A549 (cell line): ENCODE measurements around the gene UNC13A. TPM values are rescaled to one million over a fixed set of nuclear protein-coding genes. Genes with fewer than 3 reads are reported as not detected.
"Not testable (repeated sequence)": the region's sequence is repeated elsewhere in the genome, so short reads cannot be mapped to it uniquely, and the experiment has no call there.

Experiments used
- ATAC-seq, 2 experiments: fragments of 200-7000 bp in 1 of 2; fragments of >200 bp in 1 of 2; cut with Nextera tagmentation in 1 of 2; cut with Tn5 transposase in 1 of 2; 3 replicates each; pipeline versions ENCODE4 v1.8.0 to v1.9.1; 2018 to 2020; ENCODE audit warnings: mild to moderate bottlenecking in 1 of 2, moderate library complexity in 1 of 2
- CTCF ChIA-PET: fragments of 300-600 bp; sonication (Branson Sonifier 250); formaldehyde crosslinking; extraction: SDS; loops from one replicate; lab custom pipeline; 2021; ENCODE audit warnings: antibody characterized with exemption, inconsistent platforms; lab: Yijun Ruan, JAX
- POLR2A ChIA-PET: fragments of 350-600 bp; formaldehyde crosslinking; extraction: SDS; loops from one replicate; lab custom pipeline; 2021; ENCODE audit warnings: antibody characterized with exemption, inconsistent platforms; lab: Yijun Ruan, JAX
- DNase-seq, 2 experiments: peaks; one replicate each; pipeline versions ENCODE4 v3.0.0 to v3.0.0-alpha.2; 2011 to 2016; ENCODE audit warnings: low read depth in 1 of 2, low spot score in 1 of 2
- FAIRE-seq: peaks from 2 replicates; lab custom pipeline; 2011; peaks lifted over from hg19 to GRCh38; lab: Jason Lieb, UNC
- H3K27ac ChIP-seq, 2 experiments: fragments of >200 bp; sonication (Bioruptor Twin); formaldehyde crosslinking; 3 replicates each; pipeline ENCODE4 v1.5.1; 2016 to 2017
- H3K4me1 ChIP-seq: fragments of >200 bp; sonication (Bioruptor Twin); formaldehyde crosslinking; 3 replicates; pipeline ENCODE4 v1.6.1; 2016
- H3K4me2 ChIP-seq: fragments of >200 bp; sonication (Bioruptor Twin); formaldehyde crosslinking; 3 replicates; pipeline ENCODE4 v1.6.1; 2016
- H3K4me3 ChIP-seq: fragments of >200 bp; sonication (Bioruptor Twin); formaldehyde crosslinking; 3 replicates; pipeline ENCODE4 v1.5.1; 2016
- H3K9me3 ChIP-seq: fragments of >200 bp; sonication (Bioruptor Twin); formaldehyde crosslinking; 3 replicates; pipeline ENCODE4 v1.6.1; 2016
- ATOH8 ChIP-seq: fragments of 250-450 bp; sonication (Bioruptor Pico); IDR thresholded peaks from 2 replicates; pipeline ENCODE4 v1.5.0; 2020; ENCODE audit warnings: low read depth, mild to moderate bottlenecking, moderate library complexity
- EHMT2 ChIP-seq: fragments of 200-600 bp; sonication (generic); IDR thresholded peaks from 2 replicates; pipeline ENCODE4 v1.6.1; 2016; ENCODE audit warnings: antibody characterized with exemption, low read depth, mild to moderate bottlenecking, moderate library complexity
- FOSL2 ChIP-seq, 2 experiments: fragments of 450-650 bp in 1 of 2; fragments of >200 bp in 1 of 2; sonication (Bioruptor Twin) in 1 of 2; formaldehyde crosslinking; IDR thresholded peaks; 2 replicates each; pipeline versions ENCODE4 v1.5.0 to v1.6.1; 2016 to 2020; ENCODE audit warnings: mild to moderate bottlenecking in 1 of 2, moderate library complexity in 1 of 2
- HOXB13 ChIP-seq: fragments of 250-450 bp; sonication (Bioruptor Pico); IDR thresholded peaks from 2 replicates; pipeline ENCODE4 v1.5.0; 2020; ENCODE audit warnings: low read depth, mild to moderate bottlenecking, moderate library complexity
- JUN ChIP-seq, 2 experiments: fragments of >200 bp; sonication (Bioruptor Twin); formaldehyde crosslinking; IDR thresholded peaks; 2 replicates in 1 of 2; 3 replicates in 1 of 2; pipeline ENCODE4 v1.6.1; 2016 to 2017
- KDM1A ChIP-seq: fragments of 200-600 bp; sonication (generic); IDR thresholded peaks from 2 replicates; pipeline ENCODE4 v1.6.1; 2016; ENCODE audit warnings: low read depth, mild to moderate bottlenecking
- NFE2L2 ChIP-seq: fragments of 150-350 bp; conservative IDR thresholded peaks from 2 replicates; pipeline ENCODE4 v1.6.1; 2014; ENCODE audit warnings: low read length
- ZC3H11A ChIP-seq: fragments of 450-650 bp; IDR thresholded peaks from 2 replicates; pipeline ENCODE4 v1.6.1; 2014; ENCODE audit warnings: antibody characterized with exemption, mild to moderate bottlenecking
- ZFP36 ChIP-seq: fragments of 450-650 bp; IDR thresholded peaks from 2 replicates; pipeline ENCODE4 v1.6.1; 2014; ENCODE audit warnings: borderline replicate concordance; ENCODE audit not compliant: partially characterized antibody
- WGBS: methylation state at CpG from one replicate; pipeline ENCODE4 v1.1.6; 2017; ENCODE audit errors: missing lambda C conversion rate; 5-methylcytosine and 5-hydroxymethylcytosine counted together
- polyA plus RNA-seq, 4 experiments: library from polyadenylated mRNA; depleted of rRNA in 3 of 4; stranded (reverse); fragments of >200 nt; fragmentation: RNase III in 1 of 4; extraction: RNeasy Plus Mini Kit Qiagen cat#74134 plus additional on column Dnase treatment in 1 of 4; gene quantifications; 2 replicates in 3 of 4; 3 replicates in 1 of 4; pipeline ENCODE4 v1.2.3, GENCODE V29; 2011 to 2017

UNC13A gene
- polyA plus RNA-seq, 2 of the 4 experiments (the other 2 are of a cell fraction): 3.1 to 4.2 TPM

GRCh38 chr19:17576758-17577456, 111.2 kb downstream of the UNC13A start:
- TF ChIP-seq FOSL2 (IDR thresholded peaks at IDR 0.05) (no peak), FOSL2 (CRISPR knock-in tag; IDR thresholded peaks at IDR 0.05) (no peak), NFE2L2 (no peak)
- TF ChIP-seq, all 56 proteins: peak for 0
- DNase-seq (peak; percentile 53 to 84), ATAC-seq (peak; percentile 52 to 78), FAIRE-seq (no peak)
- ChIA-PET POLR2A (no interaction called here), CTCF (interaction anchor here (1.8 to 2.0 kb wide), 3 partner anchors 38 to 207 kb away, joined by 4 to 5 read pairs (median 4); no protein-coding TSS in a partner anchor)
- Histone ChIP-seq H3K4me2 (peak overlapping the region; percentile 23; the same call in 1 of the 3 replicates), H3K9me3 (no peaks in the 10 kb centered on the region), H3K4me1 (peaks cover 16% of the 10 kb centered on the region; the same call in 2 of the 3 replicates), H3K4me3 (no peak overlapping the region), H3K27ac (peak overlapping the region in 1 of 2 experiments; percentile 60; a peak in 2 of 6 replicates)
- WGBS: 70% methylated on average over 17 of the region's 34 CpGs

GRCh38 chr19:17575871-17576757, 112.0 kb downstream of the UNC13A start:
- H3K27ac ChIP-seq: peak overlapping the region in 1 of 2 experiments; percentile 60; a peak in 2 of 6 replicates

GRCh38 chr19:17572638-17573037, 115.5 kb downstream of the UNC13A start:
- H3K4me1 ChIP-seq: peaks cover 5% of the 10 kb centered on the region; the same call in 2 of the 3 replicates
- H3K4me3 ChIP-seq: no peak overlapping the region
- TF ChIP-seq ZFP36 (peak; percentile 73), ZC3H11A (no peak)
- no peak for FAIRE-seq
- no peak overlapping the region for H3K4me2 ChIP-seq
- DNase-seq: no peak
- POLR2A ChIA-PET: interaction anchor here (1.7 kb wide), 1 partner anchor 13 kb away, joined by 6 read pairs; no protein-coding TSS in a partner anchor
- WGBS: 96% methylated on average over 6 of the region's 7 CpGs
- CTCF ChIA-PET: interaction anchor here (0.6 to 2.6 kb wide), 8 partner anchors 14 to 212 kb away, joined by 3 to 9 read pairs (median 5); no protein-coding TSS in a partner anchor
- no peak for ATAC-seq
- no peaks in the 10 kb centered on the region for H3K9me3 ChIP-seq
- H3K27ac ChIP-seq: no peak overlapping the region

More at GRCh38 chr19:17575871-17576757, 112.0 kb downstream of the UNC13A start:
- POLR2A ChIA-PET: no interaction called here
- H3K4me3 ChIP-seq: no peak overlapping the region
- peak overlapping the region; percentile 23; the same call in 1 of the 3 replicates for H3K4me2 ChIP-seq
- FAIRE-seq (no peak), DNase-seq (peak in 1 of 2 experiments; percentile 45), ATAC-seq (peak in 1 of 2 experiments; percentile 34; a peak in 3 of 6 replicates)
- WGBS: 75% methylated on average over 8 of the region's 11 CpGs
- CTCF ChIA-PET: interaction anchor here (0.6 to 2.0 kb wide), 7 partner anchors 9 to 208 kb away, joined by 3 to 6 read pairs (median 4); no protein-coding TSS in a partner anchor
- no peaks in the 10 kb centered on the region for H3K9me3 ChIP-seq
- H3K4me1 ChIP-seq: peaks cover 16% of the 10 kb centered on the region; the same call in 2 of the 3 replicates
- peak; percentile 57; the same call in 1 of the 2 replicates for TF ChIP-seq KDM1A
- TF ChIP-seq HOXB13 (CRISPR knock-in tag): no peak

- ChIA-PET CTCF (interaction anchor here (1.3 kb wide), 1 partner anchor 196 kb away, joined by 6 read pairs; no protein-coding TSS in a partner anchor), POLR2A (no interaction called here)
- FAIRE-seq (no peak), DNase-seq (no peak), ATAC-seq (no peak)
- Histone ChIP-seq H3K4me1 (peaks cover 3% of the 10 kb centered on the region; the same call in 2 of the 3 replicates), H3K4me2 (no peak overlapping the region), H3K27ac (no peak overlapping the region), H3K9me3 (no peaks in the 10 kb centered on the region), H3K4me3 (no peak overlapping the region)
- 91% methylated on average over 6 of the region's 6 CpGs for WGBS
- no peak for TF ChIP-seq JUN (IDR thresholded peaks at IDR 0.05)
- TF ChIP-seq ATOH8: no peak
- no peak for TF ChIP-seq ZFP36
- no peak for TF ChIP-seq EHMT2
Observed at GRCh38 chr19:17570791-17571190, 117.4 kb downstream of the UNC13A start.

GRCh38 chr19:17570291-17570690, 117.9 kb downstream of the UNC13A start:
- ATAC-seq, POLR2A ChIA-PET, H3K4me1 ChIP-seq, FAIRE-seq, H3K4me2 ChIP-seq, H3K9me3 ChIP-seq, DNase-seq, H3K27ac ChIP-seq, H3K4me3 ChIP-seq: not testable (repeated sequence)
- CTCF ChIA-PET: interaction anchor here (0.5 to 1.3 kb wide), 2 partner anchors 196 to 226 kb away, joined by 3 to 6 read pairs; no protein-coding TSS in a partner anchor
- WGBS: 92% methylated on average over 5 of the region's 5 CpGs
